ENCODE results near the gene FUBP3.

Gene FUBP3

GRCh38 chr9:130675396-130675795 lies 96.0 kb downstream of the FUBP3 start:
- Histone ChIP-seq H3K4me1 (ENCODE audit: insufficient read depth, low read length, poor library complexity, severe bottlenecking) (peaks cover under 1% of the 10 kb centered on the region), H3K79me2 (ENCODE audit: insufficient read depth, low read length) (no peaks in the 10 kb centered on the region), H3K4me2 (ENCODE audit: low read depth, low read length, poor library complexity, severe bottlenecking) (no peak overlapping the region), H4K20me1 (ENCODE audit: insufficient read depth, low read length, poor library complexity, severe bottlenecking) (no peaks in the 10 kb centered on the region), H3K9me3 (ENCODE audit: insufficient read depth, low read depth, low read length) (no peaks in the 10 kb centered on the region), H3F3A (ENCODE audit: low read depth) (no peaks in the 10 kb centered on the region), H3K27me3 (ENCODE audit: insufficient read depth, low read length, poor library complexity, severe bottlenecking) (no peaks in the 10 kb centered on the region), H3K9ac (ENCODE audit: low read depth, low read length, poor library complexity, severe bottlenecking) (no peak overlapping the region), H3K36me3 (ENCODE audit: insufficient read depth, low read length) (no peaks in the 10 kb centered on the region), H3K4me3 (ENCODE audit: low read length, poor library complexity, severe bottlenecking) (no peak overlapping the region), H3K9me2 (replicated peaks; ENCODE audit: low read depth, low read length) (no peaks in the 10 kb centered on the region), H2AFZ (ENCODE audit: low read length) (no peak overlapping the region)
- TF ChIP-seq, protein P1, sequence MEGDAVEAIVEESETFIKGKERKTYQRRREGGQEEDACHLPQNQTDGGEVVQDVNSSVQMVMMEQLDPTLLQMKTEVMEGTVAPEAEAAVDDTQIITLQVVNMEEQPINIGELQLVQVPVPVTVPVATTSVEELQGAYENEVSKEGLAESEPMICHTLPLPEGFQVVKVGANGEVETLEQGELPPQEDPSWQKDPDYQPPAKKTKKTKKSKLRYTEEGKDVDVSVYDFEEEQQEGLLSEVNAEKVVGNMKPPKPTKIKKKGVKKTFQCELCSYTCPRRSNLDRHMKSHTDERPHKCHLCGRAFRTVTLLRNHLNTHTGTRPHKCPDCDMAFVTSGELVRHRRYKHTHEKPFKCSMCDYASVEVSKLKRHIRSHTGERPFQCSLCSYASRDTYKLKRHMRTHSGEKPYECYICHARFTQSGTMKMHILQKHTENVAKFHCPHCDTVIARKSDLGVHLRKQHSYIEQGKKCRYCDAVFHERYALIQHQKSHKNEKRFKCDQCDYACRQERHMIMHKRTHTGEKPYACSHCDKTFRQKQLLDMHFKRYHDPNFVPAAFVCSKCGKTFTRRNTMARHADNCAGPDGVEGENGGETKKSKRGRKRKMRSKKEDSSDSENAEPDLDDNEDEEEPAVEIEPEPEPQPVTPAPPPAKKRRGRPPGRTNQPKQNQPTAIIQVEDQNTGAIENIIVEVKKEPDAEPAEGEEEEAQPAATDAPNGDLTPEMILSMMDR (conservative IDR thresholded peaks at IDR 0.05; ENCODE audit: low read length) = no peak
- no peak for TF ChIP-seq EZH2phosphoT487 (IDR thresholded peaks at IDR 0.05; ENCODE audit: borderline replicate concordance)

DNA sequence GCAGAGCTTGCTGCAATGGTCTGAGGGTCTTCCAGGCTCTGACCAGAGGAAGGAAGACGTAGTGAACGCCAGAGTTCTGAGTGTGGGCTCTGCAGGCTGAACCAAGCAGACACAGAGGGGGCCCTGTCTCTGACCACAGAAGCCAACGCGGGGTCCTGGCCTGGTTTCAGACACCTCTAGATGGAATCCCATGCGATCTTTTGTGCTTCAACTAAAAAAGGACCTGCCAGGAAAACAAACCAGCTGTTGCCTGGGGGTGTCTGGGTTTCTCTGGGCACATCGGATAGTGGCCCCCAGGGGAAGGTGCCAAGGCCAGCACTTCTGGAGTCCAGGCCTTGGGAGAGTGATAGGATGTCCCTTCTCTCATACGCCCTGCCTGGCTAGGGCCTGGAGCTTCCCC lies 97.9 kb downstream of the FUBP3 start:
- no peaks in the 10 kb centered on the region for H3F3A ChIP-seq (ENCODE audit: low read depth)
- TF ChIP-seq, protein P1 (conservative IDR thresholded peaks at IDR 0.05; ENCODE audit: low read length) = no peak
- TF ChIP-seq EZH2phosphoT487 (IDR thresholded peaks at IDR 0.05; ENCODE audit: borderline replicate concordance) = no peak
- no peaks in the 10 kb centered on the region for H3K9me3 ChIP-seq (ENCODE audit: insufficient read depth, low read depth, low read length)
- no peaks in the 10 kb centered on the region for H3K36me3 ChIP-seq (ENCODE audit: insufficient read depth, low read length)
- no peak overlapping the region for H3K4me3 ChIP-seq (ENCODE audit: low read length, poor library complexity, severe bottlenecking)
- no peaks in the 10 kb centered on the region for H4K20me1 ChIP-seq (ENCODE audit: insufficient read depth, low read length, poor library complexity, severe bottlenecking)
- peaks cover 2% of the 10 kb centered on the region for H3K4me1 ChIP-seq (ENCODE audit: insufficient read depth, low read length, poor library complexity, severe bottlenecking)
- H2AFZ ChIP-seq (ENCODE audit: low read length) = no peak overlapping the region
- H3K4me2 ChIP-seq (ENCODE audit: low read depth, low read length, poor library complexity, severe bottlenecking) = no peak overlapping the region
- H3K27me3 ChIP-seq (ENCODE audit: insufficient read depth, low read length, poor library complexity, severe bottlenecking) = no peaks in the 10 kb centered on the region
- no peak overlapping the region for H3K9ac ChIP-seq (ENCODE audit: low read depth, low read length, poor library complexity, severe bottlenecking)
- no peaks in the 10 kb centered on the region for H3K79me2 ChIP-seq (ENCODE audit: insufficient read depth, low read length)
- no peaks in the 10 kb centered on the region for H3K9me2 ChIP-seq (replicated peaks; ENCODE audit: low read depth, low read length)

DNA sequence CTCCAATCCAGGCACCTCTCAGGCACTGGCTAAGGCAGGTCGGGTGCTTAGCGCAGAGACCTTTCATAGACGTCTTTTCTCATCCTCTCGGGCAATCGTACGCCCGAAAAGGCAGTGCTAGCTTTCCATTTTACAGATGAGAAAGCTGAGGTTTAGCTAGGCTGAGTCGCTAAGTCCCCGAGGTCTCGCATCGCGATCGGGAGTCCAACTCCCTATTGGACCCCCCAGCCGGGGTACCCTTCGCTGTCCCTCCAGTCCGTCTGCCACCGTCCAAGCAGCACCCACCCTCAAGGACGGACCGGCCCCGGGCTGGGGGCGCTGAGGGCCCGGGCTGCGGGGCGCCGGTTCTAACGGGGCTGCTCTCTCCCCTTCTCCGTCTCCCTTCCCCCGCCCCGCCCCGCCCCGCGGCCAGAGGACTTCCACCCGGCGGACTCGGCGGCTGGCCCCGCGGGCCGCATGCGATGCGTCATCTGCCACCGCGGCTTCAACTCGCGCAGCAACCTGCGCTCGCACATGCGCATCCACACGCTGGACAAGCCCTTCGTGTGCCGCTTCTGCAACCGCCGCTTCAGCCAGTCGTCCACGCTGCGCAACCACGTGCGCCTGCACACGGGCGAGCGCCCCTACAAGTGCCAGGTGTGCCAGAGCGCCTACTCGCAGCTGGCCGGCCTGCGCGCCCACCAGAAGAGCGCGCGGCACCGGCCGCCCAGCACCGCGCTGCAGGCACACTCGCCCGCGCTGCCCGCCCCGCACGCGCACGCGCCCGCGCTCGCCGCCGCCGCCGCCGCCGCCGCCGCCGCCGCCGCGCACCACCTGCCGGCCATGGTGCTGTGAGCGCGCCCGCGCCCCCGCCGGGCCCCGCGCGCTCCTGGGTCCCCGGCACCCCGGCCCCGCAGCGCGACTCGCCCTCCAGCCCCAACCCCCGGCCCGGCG lies 101.7 kb downstream of the FUBP3 start:
- peak overlapping the region; percentile 56 for H3K9ac ChIP-seq (ENCODE audit: low read depth, low read length, poor library complexity, severe bottlenecking)

More for the DNA sequence above, 101.7 kb downstream of the FUBP3 start:
- peak overlapping the region; percentile 72 for H3K4me3 ChIP-seq (ENCODE audit: low read length, poor library complexity, severe bottlenecking)
- H3K79me2 ChIP-seq (ENCODE audit: insufficient read depth, low read length) = no peaks in the 10 kb centered on the region
- TF ChIP-seq, protein P1 (conservative IDR thresholded peaks at IDR 0.05; ENCODE audit: low read length) = no peak
- TF ChIP-seq EZH2phosphoT487 (IDR thresholded peaks at IDR 0.05; ENCODE audit: borderline replicate concordance) = no peak
- H3K4me2 ChIP-seq (ENCODE audit: low read depth, low read length, poor library complexity, severe bottlenecking) = peak overlapping the region; percentile 85
- H3F3A ChIP-seq (ENCODE audit: low read depth) = no peaks in the 10 kb centered on the region
- H3K9me2 ChIP-seq (replicated peaks; ENCODE audit: low read depth, low read length) = no peaks in the 10 kb centered on the region
- no peaks in the 10 kb centered on the region for H3K27me3 ChIP-seq (ENCODE audit: insufficient read depth, low read length, poor library complexity, severe bottlenecking)
- peak overlapping the region; percentile 73; the same call in 1 of the 2 replicates for H2AFZ ChIP-seq (ENCODE audit: low read length)
- H4K20me1 ChIP-seq (ENCODE audit: insufficient read depth, low read length, poor library complexity, severe bottlenecking) = no peaks in the 10 kb centered on the region
- no peaks in the 10 kb centered on the region for H3K36me3 ChIP-seq (ENCODE audit: insufficient read depth, low read length)
- H3K9me3 ChIP-seq (ENCODE audit: insufficient read depth, low read depth, low read length) = no peaks in the 10 kb centered on the region
- peaks cover 4% of the 10 kb centered on the region for H3K4me1 ChIP-seq (ENCODE audit: insufficient read depth, low read length, poor library complexity, severe bottlenecking)
